Dermis blood vessel endothelial cell (primary cell): ENCODE results near the gene GUCY1A1. TPM values are rescaled to one million over a fixed set of nuclear protein-coding genes. Genes with fewer than 3 reads are reported as not detected.

Source experiments
- DNase-seq: peaks from one replicate; pipeline ENCODE4 v3.0.0; 2010
- total RNA-seq: library from RNA; depleted of rRNA; stranded (reverse); fragments of >200 nt; gene quantifications from 2 replicates; pipeline ENCODE4 v1.2.3, GENCODE V29; 2014

GUCY1A1 gene
- total RNA-seq, 1 donor from 2014 or later, result 41.7 TPM

DNA sequence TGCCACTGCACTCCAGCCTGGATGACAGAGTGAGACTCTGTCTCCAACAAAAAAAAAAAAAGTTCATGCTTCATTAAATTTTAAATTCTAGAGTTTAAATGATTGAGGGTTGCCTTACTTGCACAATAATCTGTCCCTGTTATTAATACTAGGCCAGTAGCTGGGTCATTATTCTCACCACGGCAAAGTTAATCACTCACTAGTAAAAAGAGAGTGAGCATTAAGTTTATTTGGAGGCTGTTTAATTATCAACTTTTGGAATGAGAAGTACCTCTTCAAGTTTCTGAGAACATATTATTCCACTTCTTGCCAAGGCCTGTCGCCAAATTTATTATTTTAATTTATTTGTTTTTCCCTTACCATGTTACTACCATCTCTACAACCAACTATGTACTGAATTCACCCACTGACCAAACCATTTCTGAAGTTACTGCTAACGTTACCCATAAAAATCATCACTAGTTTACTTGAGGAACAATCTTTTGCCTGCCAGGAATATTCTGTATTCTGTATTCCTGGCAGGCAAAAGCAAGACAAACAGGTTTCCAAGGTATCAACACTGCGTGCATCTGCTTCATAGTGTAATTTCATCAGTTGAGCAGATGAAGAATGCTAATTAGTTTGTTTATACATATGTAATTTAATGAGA is 26.5 kb downstream of the GUCY1A1 start:
- no peak for DNase-seq

DNA sequence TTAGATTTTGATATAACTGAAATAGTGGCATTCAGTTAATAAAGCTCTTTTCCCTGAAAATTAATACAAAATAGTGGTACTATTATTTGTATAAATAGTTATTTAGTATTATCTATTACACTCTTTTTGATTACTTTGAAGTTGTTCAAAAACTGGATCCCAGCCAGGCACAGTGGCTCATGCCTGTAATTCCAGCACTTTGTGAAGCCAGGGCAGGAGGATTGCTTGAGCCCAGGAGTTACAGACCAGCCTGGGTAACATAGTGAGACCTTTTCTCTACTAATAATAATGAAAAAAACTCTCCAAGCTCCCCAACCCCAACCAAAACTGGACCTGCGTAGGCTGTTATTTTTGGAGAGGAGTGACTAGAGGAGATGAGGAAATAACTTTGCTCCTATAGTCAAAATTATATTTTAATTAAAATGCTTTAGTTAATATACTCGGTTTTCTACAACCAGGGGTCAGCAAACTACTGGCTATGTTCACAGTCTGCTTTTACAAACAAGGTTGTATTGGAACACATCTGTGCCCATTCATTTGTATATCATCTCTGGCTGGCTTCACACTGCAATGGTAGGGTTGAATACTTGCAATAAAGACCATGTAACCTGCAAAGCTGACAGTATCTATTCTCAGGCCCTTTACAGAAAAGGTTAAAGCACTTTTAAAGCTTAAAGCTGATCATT is 27.6 kb downstream of the GUCY1A1 start:
- no peak for DNase-seq

DNA sequence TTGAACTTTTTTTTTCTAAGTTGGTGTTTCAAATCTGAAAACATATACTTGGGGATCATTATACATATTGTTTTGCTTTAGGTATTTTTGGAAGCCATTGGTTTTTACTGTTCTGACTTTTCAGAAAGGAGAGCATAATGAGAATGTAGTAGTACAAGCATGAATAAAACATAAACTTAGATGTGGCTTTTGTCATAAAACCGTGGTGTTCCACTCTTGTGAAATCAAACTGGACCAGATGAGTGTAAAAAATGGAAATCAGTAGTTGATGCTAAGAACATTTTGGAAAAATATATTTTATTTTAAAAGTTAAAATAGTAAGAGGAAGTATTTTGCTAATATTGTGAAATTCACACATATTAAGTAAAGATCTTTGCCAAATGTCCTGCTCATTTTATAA is 29.6 kb downstream of the GUCY1A1 start:
- DNase-seq, result no peak

DNA sequence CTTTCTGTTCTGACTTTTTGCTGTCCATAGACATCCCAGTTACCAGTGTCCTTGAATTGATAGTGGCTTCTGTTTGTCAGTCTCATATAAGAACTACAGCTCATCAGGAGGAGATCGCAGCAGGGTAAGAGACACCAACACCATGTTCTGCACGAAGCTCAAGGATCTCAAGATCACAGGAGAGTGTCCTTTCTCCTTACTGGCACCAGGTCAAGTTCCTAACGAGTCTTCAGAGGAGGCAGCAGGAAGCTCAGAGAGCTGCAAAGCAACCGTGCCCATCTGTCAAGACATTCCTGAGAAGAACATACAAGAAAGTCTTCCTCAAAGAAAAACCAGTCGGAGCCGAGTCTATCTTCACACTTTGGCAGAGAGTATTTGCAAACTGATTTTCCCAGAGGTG is 30.1 kb downstream of the GUCY1A1 start:
- DNase-seq, result no peak

DNA sequence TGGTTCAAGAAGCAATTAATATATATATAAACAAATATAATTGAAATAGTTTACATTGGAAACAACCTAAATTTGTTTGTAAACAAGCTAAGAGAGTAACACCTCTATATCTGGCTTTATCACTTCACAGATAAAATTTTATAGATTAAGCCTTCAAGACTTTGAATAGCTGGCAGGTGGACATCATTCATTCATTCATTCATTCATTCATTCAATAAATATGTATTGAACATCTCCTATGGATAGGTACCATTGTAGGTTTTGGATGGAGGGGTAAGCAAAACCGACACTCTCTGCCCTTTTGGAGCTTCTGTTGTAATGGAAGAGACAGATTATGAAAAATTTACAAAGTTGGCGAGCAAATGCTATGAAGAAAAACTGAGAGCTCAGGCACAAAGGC is 35.2 kb downstream of the GUCY1A1 start:
- DNase-seq, result no peak

DNA sequence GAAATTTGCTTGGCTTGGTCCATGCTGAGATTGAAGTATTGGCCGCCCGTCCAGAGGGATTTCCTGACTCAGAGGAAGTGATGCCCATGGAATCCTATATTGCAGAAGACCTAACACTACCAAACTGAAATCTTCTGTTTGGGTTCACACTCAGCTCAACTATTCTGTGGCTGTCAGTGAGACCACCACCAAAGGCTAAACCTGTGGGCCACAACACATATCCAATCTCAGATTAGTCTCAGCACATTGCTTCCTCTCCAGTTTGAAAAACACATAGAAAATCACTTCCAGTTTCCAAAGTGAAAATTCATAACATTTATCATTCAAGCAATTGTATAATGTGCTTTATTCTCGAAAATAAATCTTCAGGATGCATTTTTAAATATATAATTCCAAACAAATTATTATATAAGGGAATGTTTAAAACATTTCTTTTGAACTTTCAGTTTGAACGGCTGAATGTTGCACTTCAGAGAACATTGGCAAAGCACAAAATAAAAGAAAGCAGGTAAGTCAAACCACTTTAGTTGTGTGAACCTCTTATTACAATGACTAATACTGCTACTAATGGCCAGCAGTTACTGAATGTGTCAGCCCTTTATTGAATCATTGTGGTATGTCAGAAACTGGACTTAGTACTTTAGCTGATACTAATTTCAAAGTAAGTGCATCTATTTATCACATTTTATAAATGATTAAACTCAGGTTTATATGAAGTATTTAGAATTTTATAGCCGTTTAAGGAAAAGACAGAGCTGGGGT is 37.0 kb downstream of the GUCY1A1 start:
- no peak for DNase-seq

DNA sequence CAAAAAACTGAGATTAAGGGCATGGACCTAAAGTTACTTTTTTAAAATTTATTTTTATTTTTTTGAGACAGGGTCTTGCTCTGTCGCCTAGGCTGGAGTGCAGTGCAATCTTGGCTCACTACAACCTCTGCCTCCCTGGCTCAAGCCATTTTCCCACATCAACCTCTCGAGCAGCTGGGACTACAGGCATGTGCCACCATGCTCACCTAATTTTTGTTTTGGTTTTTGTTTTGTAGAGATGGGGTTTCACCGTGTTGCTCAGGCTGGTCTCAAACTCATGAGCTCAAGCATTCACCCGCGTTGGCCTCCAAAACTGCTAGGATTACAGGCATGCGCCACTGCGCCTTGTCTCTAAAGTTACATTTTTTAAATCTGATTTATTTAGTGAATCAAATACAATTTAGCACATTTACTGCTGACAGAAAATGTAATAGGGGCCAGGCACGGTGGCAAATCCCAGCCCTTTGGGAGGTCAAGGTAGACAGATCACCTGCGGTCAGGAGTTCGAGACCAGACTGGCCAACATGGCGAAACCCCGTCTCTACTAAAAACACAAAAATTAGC is 38.3 kb downstream of the GUCY1A1 start:
- DNase-seq, result no peak

DNA sequence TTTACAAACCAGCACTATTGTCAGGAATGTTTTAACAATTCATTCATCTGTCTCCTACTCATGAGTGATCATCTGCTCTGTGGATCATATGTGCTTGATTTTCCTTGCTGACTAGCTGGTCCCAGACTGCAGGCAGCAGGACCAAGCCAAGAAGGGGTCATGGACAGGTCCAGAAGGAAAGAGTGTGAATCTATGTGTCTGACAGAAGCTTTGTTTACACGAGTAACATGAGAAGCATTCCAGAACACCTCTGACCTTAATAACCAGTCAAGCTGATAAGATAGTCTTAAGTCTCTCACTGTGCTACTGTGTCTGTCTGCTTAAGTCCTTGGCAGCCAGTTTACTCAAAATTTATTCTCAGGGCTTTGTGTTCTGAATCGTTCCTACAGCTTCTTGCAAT is 39.0 kb downstream of the GUCY1A1 start:
- no peak for DNase-seq

DNA sequence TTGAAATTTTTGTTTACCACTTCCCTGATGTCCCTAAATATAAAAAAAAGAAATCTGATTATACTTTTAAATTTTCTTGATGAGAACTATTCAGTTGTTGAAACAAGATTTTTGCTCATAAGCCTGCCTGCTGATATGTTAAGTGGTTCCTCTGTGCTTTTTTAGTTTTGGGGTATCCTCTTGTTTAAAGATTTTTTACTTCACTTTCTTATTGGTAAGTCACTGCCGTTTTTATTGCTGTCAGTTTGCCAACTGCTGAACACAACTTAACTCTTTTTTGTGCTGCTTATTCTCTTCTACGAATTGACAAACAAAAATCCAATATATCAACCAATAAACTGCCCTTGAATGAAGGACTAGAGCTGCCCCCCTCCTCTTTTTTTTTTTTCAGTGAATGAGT is 39.5 kb downstream of the GUCY1A1 start:
- no peak for DNase-seq

DNA sequence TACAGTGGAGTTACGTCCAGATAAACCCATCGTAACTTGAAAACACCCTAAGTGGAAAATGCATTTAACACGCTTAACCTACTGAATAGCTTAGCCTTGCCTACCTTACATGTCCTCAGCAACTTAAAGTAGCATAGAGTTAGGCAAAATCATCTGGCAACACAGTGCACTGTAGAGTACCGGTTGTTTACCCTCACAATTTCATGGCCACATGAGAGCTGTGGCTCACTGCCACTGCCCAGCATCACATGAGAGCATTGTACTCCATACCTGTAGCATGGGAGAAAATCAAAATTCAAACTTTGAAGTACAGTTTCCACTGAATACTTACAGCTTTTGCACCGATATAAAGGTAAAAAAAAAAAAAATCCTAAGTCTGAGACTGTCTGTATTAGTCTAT is 40.6 kb downstream of the GUCY1A1 start:
- DNase-seq, result no peak

DNA sequence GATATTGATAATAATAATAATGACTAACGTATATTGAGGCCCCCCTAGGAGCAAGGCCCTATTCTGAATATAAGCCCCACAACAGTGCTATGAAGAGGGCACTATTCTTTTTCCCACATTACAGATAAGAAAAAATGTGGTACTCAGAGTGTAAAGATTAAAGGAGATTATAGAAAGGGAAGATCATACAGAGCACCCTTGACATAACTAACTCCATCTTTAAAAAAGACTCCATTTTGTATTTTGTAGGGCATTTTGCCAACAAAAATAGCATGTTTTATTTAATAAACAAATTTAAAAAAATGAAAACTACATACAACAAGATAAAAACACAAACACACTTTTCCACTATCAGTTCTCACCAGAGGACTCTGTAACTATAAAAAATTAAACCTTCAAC is 42.1 kb downstream of the GUCY1A1 start:
- no peak for DNase-seq

DNA sequence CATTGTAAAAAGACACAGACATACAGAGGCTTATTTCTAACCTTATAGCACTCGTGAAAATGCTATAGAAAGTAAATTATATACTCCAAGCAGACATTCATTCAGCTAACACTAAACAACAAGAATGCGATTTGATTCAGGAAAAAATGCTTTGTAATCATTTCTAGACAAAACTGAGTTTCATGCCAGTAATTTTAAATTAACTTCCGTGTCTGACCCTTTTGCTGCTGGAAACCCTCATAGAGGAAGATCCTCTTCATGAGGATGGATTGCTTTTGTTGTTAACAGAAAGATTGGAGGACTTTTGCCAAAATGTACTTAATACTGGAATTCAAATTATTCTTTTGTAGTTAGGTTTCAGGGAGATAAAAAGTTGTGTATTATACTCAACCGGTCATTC is 43.3 kb downstream of the GUCY1A1 start:
- DNase-seq, result no peak

DNA sequence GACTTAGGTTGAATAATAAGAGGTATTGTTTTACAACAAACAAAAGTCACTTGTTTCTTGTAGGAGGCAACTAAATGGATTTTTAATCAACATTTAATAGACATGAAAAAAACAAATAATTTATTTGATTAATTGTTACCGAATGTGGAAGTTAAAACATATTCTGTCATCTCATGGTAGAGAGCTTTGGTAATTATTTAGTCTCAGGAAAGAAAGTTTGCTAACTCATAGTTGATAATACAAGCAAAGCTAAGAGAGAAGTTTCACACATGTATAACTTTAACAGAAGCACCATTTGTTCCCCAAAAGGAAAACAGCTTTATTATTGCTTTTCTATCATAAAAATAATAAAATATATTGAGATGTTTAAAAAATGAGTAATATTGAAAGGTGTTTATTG is 44.9 kb downstream of the GUCY1A1 start:
- no peak for DNase-seq

DNA sequence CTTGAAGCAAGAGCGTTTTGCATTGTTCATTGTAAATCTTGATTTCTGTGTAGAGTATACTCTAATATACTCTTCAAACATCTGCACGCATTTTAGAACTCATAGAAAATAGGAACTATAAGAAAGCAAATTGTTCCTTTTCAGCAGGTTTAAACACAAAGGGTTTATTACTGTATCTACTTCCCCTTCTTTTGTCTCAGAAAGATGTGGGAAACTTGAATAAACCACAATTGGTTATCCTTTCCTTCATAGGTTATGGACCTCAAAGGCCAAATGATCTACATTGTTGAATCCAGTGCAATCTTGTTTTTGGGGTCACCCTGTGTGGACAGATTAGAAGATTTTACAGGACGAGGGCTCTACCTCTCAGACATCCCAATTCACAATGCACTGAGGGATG is 46.2 kb downstream of the GUCY1A1 start:
- no peak for DNase-seq

DNA sequence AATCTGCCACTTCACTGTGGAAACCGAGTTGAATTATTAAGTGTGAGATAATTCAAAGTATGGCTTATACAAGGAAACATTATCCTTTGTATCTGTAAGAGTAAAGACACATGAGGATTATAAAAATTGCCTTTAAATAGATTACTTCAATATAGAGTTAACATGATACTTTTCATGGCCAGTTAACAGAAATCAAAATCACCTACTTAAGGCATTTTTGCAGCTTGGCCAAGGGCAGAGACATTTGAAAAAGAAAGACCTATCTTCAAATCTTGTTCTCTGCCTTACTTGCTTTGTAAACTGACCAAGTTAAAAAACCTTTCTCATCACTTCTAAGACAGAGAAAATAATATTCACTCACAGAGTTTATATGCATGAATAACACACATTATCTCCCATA is 47.3 kb downstream of the GUCY1A1 start:
- DNase-seq, result no peak

DNA sequence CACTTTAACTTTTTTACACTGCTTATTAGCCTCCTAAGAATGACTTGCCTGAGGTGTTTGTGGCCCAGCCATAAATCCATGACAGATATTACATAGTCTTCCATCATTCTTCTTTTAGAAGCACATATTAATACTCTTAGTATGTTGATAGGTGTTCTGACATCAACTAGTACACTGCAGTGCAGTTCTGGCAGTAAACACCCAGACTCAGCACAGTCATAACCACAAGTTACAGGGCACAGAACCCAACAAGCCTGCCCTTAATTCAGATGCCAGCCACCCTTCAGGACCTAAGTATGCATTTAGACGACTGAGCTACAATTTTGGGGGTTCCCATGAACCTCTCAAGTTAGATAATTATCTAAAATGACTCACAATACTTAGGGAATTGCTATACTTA is 55.7 kb downstream of the GUCY1A1 start:
- DNase-seq, result no peak

DNA sequence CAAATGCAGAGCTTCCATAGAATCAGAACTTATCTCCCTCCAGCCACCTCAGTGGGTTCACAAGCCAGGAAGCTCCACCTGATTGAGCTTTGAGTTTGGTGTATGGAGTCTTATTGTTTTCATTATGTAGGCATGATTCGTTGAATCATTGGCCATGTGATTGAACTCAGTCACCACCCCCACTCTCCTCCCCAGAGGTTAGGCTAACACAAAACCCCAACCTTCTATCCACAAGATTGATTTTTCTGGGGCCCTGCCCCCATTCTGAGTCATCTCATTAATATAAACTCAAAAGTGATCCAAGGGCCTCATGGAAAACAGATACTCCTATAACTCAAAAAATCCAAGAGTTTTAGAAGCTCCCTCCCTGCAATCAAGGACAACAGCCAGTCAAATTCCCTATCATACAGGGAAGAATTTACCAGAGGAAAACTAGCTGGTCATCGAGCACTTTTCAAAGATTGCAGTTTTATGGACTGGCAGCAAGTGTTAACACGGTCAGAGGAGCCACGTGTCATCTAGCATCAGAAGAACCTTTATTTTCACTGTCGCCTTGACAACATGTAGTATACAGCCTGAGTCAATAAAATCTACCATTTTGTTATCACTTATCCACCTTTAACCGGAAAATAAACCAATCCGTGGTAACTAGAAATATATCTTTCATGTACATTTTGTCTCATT is 56.3 kb downstream of the GUCY1A1 start:
- no peak for DNase-seq

DNA sequence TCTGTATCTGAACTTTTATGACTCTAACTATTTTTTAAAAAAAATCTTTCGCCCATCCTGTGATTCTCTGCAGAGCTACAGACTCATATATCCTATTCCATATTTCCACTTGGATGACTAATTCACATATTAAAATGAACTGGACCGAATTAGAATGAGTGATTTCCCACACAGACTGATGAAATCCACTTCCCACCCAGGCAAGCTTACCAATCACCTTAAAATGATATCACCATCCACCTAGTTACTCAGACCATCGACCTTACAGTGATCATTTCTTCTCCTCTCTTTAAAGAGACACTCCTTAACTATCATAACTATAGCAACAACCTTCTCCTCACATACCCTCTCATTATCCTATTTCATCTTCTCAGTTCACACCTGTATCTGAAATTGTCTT is 58.1 kb downstream of the GUCY1A1 start:
- no peak for DNase-seq

DNA sequence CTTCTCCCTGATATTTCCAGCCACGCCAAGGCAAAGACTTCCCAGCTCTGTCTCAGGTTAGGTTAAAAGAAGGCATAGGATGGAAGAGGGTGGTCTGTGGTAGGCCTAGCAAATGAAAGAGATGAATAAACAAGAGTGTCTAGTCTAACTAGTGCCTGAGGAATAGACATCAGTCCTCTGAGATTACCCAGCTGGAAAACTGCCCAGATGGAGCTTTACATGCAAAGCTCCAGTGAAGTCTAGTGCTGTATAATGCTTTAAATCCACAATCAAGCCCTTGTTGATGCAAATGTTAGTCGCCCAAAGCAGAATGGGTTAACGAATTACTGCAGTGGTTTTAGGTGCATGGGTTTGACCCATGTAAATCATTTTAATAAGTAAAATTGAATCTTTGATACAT is 67.4 kb downstream of the GUCY1A1 start:
- DNase-seq, result no peak

DNA sequence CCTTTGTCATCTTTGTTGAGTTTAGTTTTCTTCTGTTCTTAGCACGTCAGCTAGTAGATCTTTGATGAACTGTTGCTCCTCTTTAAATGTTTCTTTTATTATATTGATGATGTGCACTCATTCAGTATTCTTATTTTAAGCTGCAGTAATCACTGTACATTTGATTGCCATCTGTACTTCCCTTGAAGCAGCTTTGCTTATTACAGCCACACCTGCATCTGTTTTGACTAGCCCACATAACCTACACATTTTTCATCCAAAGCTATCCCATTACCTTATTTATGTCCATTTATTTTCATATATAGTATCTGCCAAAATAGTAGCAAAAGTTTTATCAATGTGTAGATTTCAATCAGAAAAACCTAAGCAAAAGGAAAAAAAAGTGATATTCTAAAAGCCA is 68.3 kb downstream of the GUCY1A1 start:
- DNase-seq, result no peak

DNA sequence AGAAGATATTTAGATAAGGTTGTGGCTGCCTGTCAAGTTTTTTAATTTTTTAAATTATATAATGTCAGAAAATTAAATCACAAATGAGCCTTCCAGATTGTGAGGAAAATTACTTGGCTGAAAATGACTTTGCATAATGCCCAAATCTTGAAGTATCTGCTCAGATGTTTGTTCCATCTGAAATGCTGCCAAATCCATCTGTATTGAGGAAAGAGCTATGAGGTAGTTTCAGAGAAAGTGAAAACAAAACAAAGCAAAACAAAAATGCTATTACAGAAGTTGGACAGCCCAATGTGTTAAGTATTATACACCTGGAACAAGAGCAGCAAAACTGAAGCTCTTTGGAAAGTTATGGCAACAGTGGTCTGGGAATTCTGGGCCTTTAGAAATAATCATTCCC is 68.8 kb downstream of the GUCY1A1 start:
- no peak for DNase-seq

DNA sequence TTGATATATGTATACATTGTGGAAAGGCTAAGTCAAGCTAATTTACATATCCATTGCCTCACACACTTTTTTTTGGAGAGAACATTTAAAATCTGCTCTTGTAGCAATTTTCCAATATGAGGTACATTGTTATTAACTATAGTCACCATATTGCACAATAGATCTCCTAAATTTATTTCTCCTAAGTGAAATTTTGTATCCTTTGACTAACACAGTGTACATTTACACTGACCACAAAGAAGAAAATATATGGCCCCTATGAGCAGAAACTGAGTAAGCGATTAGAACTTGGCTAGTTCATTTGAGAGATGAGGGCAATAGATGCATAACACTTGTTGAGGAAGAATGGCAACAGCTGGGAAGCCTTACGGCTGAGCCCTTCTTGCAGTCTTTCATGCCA is 71.9 kb downstream of the GUCY1A1 start:
- no peak for DNase-seq

DNA sequence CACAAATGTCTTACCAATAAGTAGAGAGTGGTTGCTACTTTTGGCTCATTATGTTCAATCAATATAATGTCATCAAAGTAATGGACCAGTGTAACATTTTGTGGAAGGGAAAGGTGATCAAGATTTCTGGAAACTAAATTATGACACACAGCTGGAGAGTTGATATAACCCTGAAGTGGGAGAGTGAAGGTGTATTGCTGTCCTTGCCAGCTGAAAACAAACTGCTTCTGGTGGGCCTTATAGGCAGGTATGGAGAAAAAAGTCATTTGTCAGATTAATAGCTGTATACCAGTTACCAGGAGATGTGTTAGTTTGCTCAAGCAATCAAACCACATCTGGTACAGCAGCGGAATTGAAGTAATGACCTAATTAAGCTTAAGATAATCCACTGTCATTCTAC is 74.9 kb downstream of the GUCY1A1 start:
- DNase-seq, result no peak
